WTC11 (cell line): Measurements from ENCODE around the gene MSI2. TPM values are rescaled to one million over a fixed set of nuclear protein-coding genes. Genes with fewer than 3 reads are reported as not detected.

Experiments used
- ATAC-seq: fragments of 200-7000 bp; cut with Tn5 transposase; 2 replicates; pipeline ENCODE4 v1.10.0; 2021; ENCODE audit warnings: mild to moderate bottlenecking, moderate library complexity
- CTCF ChIA-PET: fragments of 300-600 bp; sonication (Branson Sonifier 250); formaldehyde crosslinking; loops from one replicate; lab custom pipeline; 2021; ENCODE audit warnings: antibody characterized with exemption; lab: Charles Lee
- POLR2A ChIA-PET: fragments of 350-600 bp; sonication (Branson Sonifier 250); formaldehyde crosslinking; loops from one replicate; lab custom pipeline; 2021; ENCODE audit warnings: antibody characterized with exemption; lab: Charles Lee
- DNase-seq: peaks from one replicate; pipeline ENCODE4 v3.0.0; 2021; ENCODE audit warnings: low spot score
- H3K27ac Mint-ChIP-seq: 2 replicates; pipeline ENCODE4 v1.8.0; 2021; ENCODE audit warnings: mixed read lengths
- H3K27me3 Mint-ChIP-seq: 2 replicates; pipeline ENCODE4 v1.8.0; 2021; ENCODE audit warnings: low read depth, mild to moderate bottlenecking, moderate library complexity, mixed read lengths
- H3K36me3 Mint-ChIP-seq: 2 replicates; pipeline ENCODE4 v1.8.0; 2021; ENCODE audit warnings: mixed read lengths
- H3K4me1 Mint-ChIP-seq: 2 replicates; pipeline ENCODE4 v1.8.0; 2022; ENCODE audit warnings: mixed read lengths
- H3K4me3 Mint-ChIP-seq: 2 replicates; pipeline ENCODE4 v1.8.0; 2021; ENCODE audit warnings: mild to moderate bottlenecking, moderate library complexity, mixed read lengths
- H3K9me3 Mint-ChIP-seq: 2 replicates; pipeline ENCODE4 v1.8.0; 2021; ENCODE audit warnings: mixed read lengths
- CREM ChIP-seq: sonication (generic); formaldehyde crosslinking; IDR thresholded peaks from 2 replicates; pipeline ENCODE4 v1.8.1; 2022; ENCODE audit warnings: mild to moderate bottlenecking, missing genetic modification reagents, moderate library complexity
- ELF4 ChIP-seq: sonication (generic); formaldehyde crosslinking; IDR thresholded peaks from 2 replicates; pipeline ENCODE4 v1.8.1; 2022; ENCODE audit warnings: low read depth, mild to moderate bottlenecking, moderate library complexity, missing genetic modification reagents
- FOXJ3 ChIP-seq: sonication (generic); formaldehyde crosslinking; IDR thresholded peaks from 2 replicates; pipeline ENCODE4 v1.9.0; 2021; ENCODE audit warnings: missing genetic modification reagents, mild to moderate bottlenecking, borderline replicate concordance
- FOXP1 ChIP-seq: sonication (generic); formaldehyde crosslinking; IDR thresholded peaks from 2 replicates; pipeline ENCODE4 v1.8.0; 2022; ENCODE audit warnings: missing genetic modification reagents, mild to moderate bottlenecking, moderate library complexity, borderline replicate concordance
- GABPB1 ChIP-seq: sonication (generic); formaldehyde crosslinking; IDR thresholded peaks from 2 replicates; pipeline ENCODE4 v1.8.1; 2023; ENCODE audit warnings: mild to moderate bottlenecking, missing genetic modification reagents
- JAZF1 ChIP-seq: fragments of 250-450 bp; sonication (Bioruptor Pico); IDR thresholded peaks from 2 replicates; pipeline ENCODE4 v1.9.0; 2021; ENCODE audit warnings: moderate library complexity, mild to moderate bottlenecking, inconsistent platforms
- JUN ChIP-seq: sonication (generic); formaldehyde crosslinking; IDR thresholded peaks from 2 replicates; pipeline ENCODE4 v1.8.0; 2023; ENCODE audit warnings: mild to moderate bottlenecking, missing genetic modification reagents
- NFATC4 ChIP-seq: fragments of 250-450 bp; sonication (Bioruptor Pico); IDR thresholded peaks from 2 replicates; pipeline ENCODE4 v1.9.0; 2021; ENCODE audit warnings: mild to moderate bottlenecking
- OVOL2 ChIP-seq: fragments of 250-450 bp; sonication (Bioruptor Pico); IDR thresholded peaks from 2 replicates; pipeline ENCODE4 v1.9.0; 2021; ENCODE audit warnings: mild to moderate bottlenecking, borderline replicate concordance
- PRRX2 ChIP-seq: fragments of 250-450 bp; sonication (Bioruptor Pico); IDR thresholded peaks from 2 replicates; pipeline ENCODE4 v1.8.0; 2021; ENCODE audit warnings: mild to moderate bottlenecking
- RORB ChIP-seq: fragments of 250-450 bp; sonication (Bioruptor Pico); IDR thresholded peaks from 2 replicates; pipeline ENCODE4 v1.9.0; 2021; ENCODE audit warnings: mild to moderate bottlenecking
- SMAD3 ChIP-seq: sonication (generic); formaldehyde crosslinking; IDR thresholded peaks from 2 replicates; pipeline ENCODE4 v1.8.0; 2022; ENCODE audit warnings: missing genetic modification reagents, mild to moderate bottlenecking, borderline replicate concordance
- SOX15 ChIP-seq: fragments of 250-450 bp; sonication (Bioruptor Pico); IDR thresholded peaks from 2 replicates; pipeline ENCODE4 v1.9.0; 2021; ENCODE audit warnings: mild to moderate bottlenecking
- TEAD1 ChIP-seq: sonication (generic); formaldehyde crosslinking; IDR thresholded peaks from 2 replicates; pipeline ENCODE4 v1.8.0; 2022; ENCODE audit warnings: mild to moderate bottlenecking, missing genetic modification reagents
- ZBTB21 ChIP-seq: sonication (generic); formaldehyde crosslinking; IDR thresholded peaks from 2 replicates; pipeline ENCODE4 v1.8.1; 2023; ENCODE audit warnings: mild to moderate bottlenecking, missing genetic modification reagents, borderline replicate concordance
- ZNF396 ChIP-seq: fragments of 250-450 bp; sonication (Bioruptor Pico); IDR thresholded peaks from 2 replicates; pipeline ENCODE4 v1.8.0; 2021; ENCODE audit warnings: mild to moderate bottlenecking, moderate library complexity, borderline replicate concordance
- ZNF416 ChIP-seq: fragments of 250-450 bp; sonication (Bioruptor Pico); IDR thresholded peaks from 2 replicates; pipeline ENCODE4 v1.9.0; 2021; ENCODE audit warnings: mild to moderate bottlenecking, inconsistent platforms
- total RNA-seq: library from RNA; stranded (reverse); gene quantifications from 3 replicates; pipeline ENCODE4 v1.2.3, GENCODE V29; 2021
- TF ChIP-seq, protein P1 (sequence below): sonication (generic); formaldehyde crosslinking; IDR thresholded peaks from 2 replicates; pipeline ENCODE4 v1.8.1; 2022; ENCODE audit warnings: low read depth, mild to moderate bottlenecking, moderate library complexity, missing genetic modification reagents, borderline replicate concordance
- TF ChIP-seq, protein P2 (sequence below): sonication (generic); formaldehyde crosslinking; IDR thresholded peaks from 2 replicates; pipeline ENCODE4 v1.8.0; 2022; ENCODE audit warnings: mild to moderate bottlenecking, missing genetic modification reagents
- TF ChIP-seq, protein P3 (sequence below): fragments of 250-450 bp; sonication (Bioruptor Pico); IDR thresholded peaks from 2 replicates; pipeline ENCODE4 v2.1.2; 2022; ENCODE audit warnings: mild to moderate bottlenecking, moderate library complexity
- TF ChIP-seq, protein P4 (sequence below): sonication (generic); formaldehyde crosslinking; IDR thresholded peaks from 2 replicates; pipeline ENCODE4 v1.8.0; 2023; ENCODE audit warnings: missing genetic modification reagents
- TF ChIP-seq, protein P5 (sequence below): sonication (generic); formaldehyde crosslinking; IDR thresholded peaks from 2 replicates; pipeline ENCODE4 v1.8.1; 2023; ENCODE audit warnings: mild to moderate bottlenecking, missing genetic modification reagents, moderate library complexity
- TF ChIP-seq, protein P6 (sequence below): sonication (generic); formaldehyde crosslinking; IDR thresholded peaks from 2 replicates; pipeline ENCODE4 v1.8.0; 2022; ENCODE audit warnings: mild to moderate bottlenecking, missing genetic modification reagents
- TF ChIP-seq, protein P7 (sequence below): sonication (generic); formaldehyde crosslinking; IDR thresholded peaks from 2 replicates; pipeline ENCODE4 v1.8.1; 2023; ENCODE audit warnings: mild to moderate bottlenecking, missing genetic modification reagents, moderate library complexity

MSI2 gene
- total RNA-seq, 1 experiment from 2014 or later = 82.1 TPM

DNA sequence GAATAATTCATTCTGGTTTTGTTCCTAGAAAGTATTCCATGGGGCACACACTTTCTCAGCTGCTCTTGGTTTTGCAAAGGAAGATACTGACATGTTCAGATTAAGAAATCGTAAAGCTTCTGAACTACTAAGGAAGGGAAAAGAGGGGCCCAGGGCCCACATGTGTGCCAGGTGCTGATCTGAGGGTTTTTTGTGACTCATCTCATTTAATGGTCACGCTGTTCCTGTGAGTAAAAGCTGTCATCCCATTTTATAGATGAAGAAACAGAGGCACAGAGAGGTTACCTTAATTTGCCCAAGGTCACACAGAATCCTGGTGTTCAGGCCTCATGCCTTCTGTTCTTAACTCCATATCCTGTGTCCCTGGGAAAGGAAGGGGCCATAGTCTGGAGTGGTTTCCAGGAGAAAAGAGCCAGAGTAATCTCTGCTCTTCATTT, 113.2 kb downstream of the MSI2 start:
- ChIA-PET CTCF (no interaction called here), POLR2A (no interaction called here)
- ATAC-seq (no peak), DNase-seq (no peak)
- Mint-ChIP-seq H3K27me3 (no peaks in the 10 kb centered on the region), H3K9me3 (peaks cover 17% of the 10 kb centered on the region), H3K4me1 (peaks cover 47% of the 10 kb centered on the region), H3K27ac (peak overlapping the region; percentile 55), H3K36me3 (peaks cover 20% of the 10 kb centered on the region), H3K4me3 (no peak overlapping the region)
- TF ChIP-seq CREM (CRISPR knock-in tag) (no peak), SMAD3 (CRISPR knock-in tag) (no peak), RORB (CRISPR knock-in tag) (no peak), JAZF1 (CRISPR knock-in tag) (no peak)
- TF ChIP-seq, protein P1, sequence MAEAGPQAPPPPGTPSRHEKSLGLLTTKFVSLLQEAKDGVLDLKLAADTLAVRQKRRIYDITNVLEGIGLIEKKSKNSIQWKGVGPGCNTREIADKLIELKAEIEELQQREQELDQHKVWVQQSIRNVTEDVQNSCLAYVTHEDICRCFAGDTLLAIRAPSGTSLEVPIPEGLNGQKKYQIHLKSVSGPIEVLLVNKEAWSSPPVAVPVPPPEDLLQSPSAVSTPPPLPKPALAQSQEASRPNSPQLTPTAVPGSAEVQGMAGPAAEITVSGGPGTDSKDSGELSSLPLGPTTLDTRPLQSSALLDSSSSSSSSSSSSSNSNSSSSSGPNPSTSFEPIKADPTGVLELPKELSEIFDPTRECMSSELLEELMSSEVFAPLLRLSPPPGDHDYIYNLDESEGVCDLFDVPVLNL (CRISPR knock-in tag) = no peak

DNA sequence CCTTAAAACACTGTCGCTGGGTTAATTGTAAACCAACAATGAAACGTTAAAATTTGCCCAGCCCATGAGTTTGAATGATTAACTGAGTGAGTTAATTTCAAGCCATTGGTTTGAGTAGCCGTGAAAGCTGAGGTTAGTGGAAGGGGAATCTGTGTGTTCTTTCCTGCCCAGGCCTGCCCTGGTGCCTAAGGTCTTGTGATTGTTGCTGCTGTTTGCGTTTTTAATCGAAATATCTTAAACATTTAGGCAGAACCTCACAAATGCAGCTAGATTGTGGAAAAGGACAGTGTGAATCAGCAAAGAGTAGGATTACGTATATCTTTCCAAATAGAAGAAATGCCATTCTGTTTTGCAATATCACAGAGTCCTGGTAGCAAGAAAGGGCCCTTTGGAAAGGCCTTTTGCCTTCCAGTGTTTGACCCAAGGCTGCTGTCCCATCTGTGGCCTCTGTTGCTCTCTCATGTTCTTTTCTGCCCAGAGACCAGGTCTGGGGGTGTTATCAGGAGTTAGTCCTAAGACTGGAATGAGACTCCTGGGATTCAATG, 113.8 kb downstream of the MSI2 start:
- CTCF ChIA-PET = interaction anchor here (0.6 kb wide), 1 partner anchor 81 kb away, joined by 3 read pairs; no protein-coding TSS in a partner anchor
- DNase-seq (no peak), ATAC-seq (no peak; the same call in 1 of the 2 replicates)
- no peaks in the 10 kb centered on the region for H3K27me3 Mint-ChIP-seq
- no peak overlapping the region; the same call in 1 of the 2 replicates for H3K27ac Mint-ChIP-seq
- TF ChIP-seq GABPB1 (CRISPR knock-in tag) = peak; percentile 72
- TF ChIP-seq, protein P2, sequence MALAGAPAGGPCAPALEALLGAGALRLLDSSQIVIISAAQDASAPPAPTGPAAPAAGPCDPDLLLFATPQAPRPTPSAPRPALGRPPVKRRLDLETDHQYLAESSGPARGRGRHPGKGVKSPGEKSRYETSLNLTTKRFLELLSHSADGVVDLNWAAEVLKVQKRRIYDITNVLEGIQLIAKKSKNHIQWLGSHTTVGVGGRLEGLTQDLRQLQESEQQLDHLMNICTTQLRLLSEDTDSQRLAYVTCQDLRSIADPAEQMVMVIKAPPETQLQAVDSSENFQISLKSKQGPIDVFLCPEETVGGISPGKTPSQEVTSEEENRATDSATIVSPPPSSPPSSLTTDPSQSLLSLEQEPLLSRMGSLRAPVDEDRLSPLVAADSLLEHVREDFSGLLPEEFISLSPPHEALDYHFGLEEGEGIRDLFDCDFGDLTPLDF (CRISPR knock-in tag) = no peak
- peaks cover 17% of the 10 kb centered on the region for H3K9me3 Mint-ChIP-seq
- H3K36me3 Mint-ChIP-seq = peaks cover 20% of the 10 kb centered on the region
- POLR2A ChIA-PET = no interaction called here
- peaks cover 47% of the 10 kb centered on the region for H3K4me1 Mint-ChIP-seq
- no peak overlapping the region for H3K4me3 Mint-ChIP-seq

DNA sequence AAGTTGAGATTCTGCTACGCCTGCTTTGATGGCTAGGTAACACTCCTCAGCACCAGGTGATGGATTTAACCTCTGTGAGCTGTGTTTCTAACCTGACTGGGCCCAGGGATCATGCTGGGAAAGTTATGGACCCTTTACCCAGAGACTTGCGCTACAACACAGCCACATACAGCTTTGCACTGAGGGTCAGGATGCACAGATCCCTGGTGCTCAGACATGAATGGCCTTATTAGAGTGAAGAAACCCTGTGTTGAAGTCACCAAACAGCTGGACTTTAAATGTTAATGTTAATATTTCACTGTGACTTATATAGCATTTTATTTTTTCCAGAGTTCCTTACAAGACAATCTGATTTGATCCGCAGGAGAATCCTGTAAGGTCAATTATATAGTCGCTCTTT, 114.3 kb downstream of the MSI2 start:
- peaks cover 17% of the 10 kb centered on the region for H3K9me3 Mint-ChIP-seq
- H3K4me1 Mint-ChIP-seq = peaks cover 47% of the 10 kb centered on the region
- ChIA-PET CTCF (interaction anchor here (0.6 kb wide), 1 partner anchor 80 kb away, joined by 3 read pairs; no protein-coding TSS in a partner anchor), POLR2A (no interaction called here)
- ATAC-seq (no peak; the same call in 1 of the 2 replicates), DNase-seq (no peak)
- TF ChIP-seq, protein P3, sequence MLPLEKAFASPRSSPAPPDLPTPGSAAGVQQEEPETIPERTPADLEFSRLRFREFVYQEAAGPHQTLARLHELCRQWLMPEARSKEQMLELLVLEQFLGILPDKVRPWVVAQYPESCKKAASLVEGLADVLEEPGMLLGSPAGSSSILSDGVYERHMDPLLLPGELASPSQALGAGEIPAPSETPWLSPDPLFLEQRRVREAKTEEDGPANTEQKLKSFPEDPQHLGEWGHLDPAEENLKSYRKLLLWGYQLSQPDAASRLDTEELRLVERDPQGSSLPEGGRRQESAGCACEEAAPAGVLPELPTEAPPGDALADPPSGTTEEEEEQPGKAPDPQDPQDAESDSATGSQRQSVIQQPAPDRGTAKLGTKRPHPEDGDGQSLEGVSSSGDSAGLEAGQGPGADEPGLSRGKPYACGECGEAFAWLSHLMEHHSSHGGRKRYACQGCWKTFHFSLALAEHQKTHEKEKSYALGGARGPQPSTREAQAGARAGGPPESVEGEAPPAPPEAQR (CRISPR knock-in tag) = no peak
- TF ChIP-seq JUN (no peak), ZNF396 (CRISPR knock-in tag) (no peak), PRRX2 (no peak), TEAD1 (CRISPR knock-in tag) (no peak), OVOL2 (CRISPR knock-in tag) (no peak), FOXJ3 (CRISPR knock-in tag) (no peak), ZNF416 (CRISPR knock-in tag) (no peak), ELF4 (CRISPR knock-in tag) (no peak), SMAD3 (CRISPR knock-in tag) (no peak), NFATC4 (CRISPR knock-in tag) (no peak), SOX15 (CRISPR knock-in tag) (no peak), ZBTB21 (CRISPR knock-in tag) (no peak), FOXP1 (CRISPR knock-in tag) (no peak)
- TF ChIP-seq, protein P4, sequence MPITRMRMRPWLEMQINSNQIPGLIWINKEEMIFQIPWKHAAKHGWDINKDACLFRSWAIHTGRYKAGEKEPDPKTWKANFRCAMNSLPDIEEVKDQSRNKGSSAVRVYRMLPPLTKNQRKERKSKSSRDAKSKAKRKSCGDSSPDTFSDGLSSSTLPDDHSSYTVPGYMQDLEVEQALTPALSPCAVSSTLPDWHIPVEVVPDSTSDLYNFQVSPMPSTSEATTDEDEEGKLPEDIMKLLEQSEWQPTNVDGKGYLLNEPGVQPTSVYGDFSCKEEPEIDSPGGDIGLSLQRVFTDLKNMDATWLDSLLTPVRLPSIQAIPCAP (CRISPR knock-in tag) = no peak
- TF ChIP-seq, protein P5, sequence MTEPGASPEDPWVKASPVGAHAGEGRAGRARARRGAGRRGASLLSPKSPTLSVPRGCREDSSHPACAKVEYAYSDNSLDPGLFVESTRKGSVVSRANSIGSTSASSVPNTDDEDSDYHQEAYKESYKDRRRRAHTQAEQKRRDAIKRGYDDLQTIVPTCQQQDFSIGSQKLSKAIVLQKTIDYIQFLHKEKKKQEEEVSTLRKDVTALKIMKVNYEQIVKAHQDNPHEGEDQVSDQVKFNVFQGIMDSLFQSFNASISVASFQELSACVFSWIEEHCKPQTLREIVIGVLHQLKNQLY (CRISPR knock-in tag) = no peak
- TF ChIP-seq, protein P6, sequence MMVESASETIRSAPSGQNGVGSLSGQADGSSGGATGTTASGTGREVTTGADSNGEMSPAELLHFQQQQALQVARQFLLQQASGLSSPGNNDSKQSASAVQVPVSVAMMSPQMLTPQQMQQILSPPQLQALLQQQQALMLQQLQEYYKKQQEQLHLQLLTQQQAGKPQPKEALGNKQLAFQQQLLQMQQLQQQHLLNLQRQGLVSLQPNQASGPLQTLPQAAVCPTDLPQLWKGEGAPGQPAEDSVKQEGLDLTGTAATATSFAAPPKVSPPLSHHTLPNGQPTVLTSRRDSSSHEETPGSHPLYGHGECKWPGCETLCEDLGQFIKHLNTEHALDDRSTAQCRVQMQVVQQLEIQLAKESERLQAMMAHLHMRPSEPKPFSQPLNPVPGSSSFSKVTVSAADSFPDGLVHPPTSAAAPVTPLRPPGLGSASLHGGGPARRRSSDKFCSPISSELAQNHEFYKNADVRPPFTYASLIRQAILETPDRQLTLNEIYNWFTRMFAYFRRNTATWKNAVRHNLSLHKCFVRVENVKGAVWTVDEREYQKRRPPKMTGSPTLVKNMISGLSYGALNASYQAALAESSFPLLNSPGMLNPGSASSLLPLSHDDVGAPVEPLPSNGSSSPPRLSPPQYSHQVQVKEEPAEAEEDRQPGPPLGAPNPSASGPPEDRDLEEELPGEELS = no peak
- TF ChIP-seq, protein P7, sequence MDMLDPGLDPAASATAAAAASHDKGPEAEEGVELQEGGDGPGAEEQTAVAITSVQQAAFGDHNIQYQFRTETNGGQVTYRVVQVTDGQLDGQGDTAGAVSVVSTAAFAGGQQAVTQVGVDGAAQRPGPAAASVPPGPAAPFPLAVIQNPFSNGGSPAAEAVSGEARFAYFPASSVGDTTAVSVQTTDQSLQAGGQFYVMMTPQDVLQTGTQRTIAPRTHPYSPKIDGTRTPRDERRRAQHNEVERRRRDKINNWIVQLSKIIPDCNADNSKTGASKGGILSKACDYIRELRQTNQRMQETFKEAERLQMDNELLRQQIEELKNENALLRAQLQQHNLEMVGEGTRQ (CRISPR knock-in tag) = no peak
- H3K4me3 Mint-ChIP-seq = no peak overlapping the region
- no peak overlapping the region for H3K27ac Mint-ChIP-seq
- H3K27me3 Mint-ChIP-seq = no peaks in the 10 kb centered on the region
- H3K36me3 Mint-ChIP-seq = peaks cover 20% of the 10 kb centered on the region
